ENCODE data around the gene MCF2L.

The MCF2L gene

DNA sequence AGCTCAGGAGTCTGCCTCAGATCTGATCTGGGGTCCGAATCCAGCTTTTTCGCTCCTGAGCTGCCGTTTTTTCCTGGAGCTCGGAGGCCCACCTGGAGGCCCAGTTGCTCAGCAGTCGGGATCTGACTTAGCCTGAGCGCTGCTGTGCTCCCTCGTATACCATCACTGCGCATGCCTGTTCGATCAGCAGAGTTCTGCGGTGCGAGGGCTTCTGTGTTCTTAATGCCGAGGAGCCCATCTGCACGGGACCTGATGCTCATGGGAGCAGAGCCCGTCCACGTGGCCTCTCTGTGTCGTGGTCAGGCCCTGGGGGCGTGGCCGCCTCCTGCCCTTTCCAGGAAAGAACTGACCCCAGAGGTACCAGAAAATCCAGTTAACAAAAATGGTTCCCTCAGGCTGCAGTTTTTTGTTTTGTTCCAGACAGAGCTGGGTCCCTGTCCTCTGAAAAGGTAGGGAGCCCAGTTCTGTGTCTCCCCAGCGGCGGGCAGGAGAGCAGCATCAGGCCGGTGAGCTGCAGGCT, 57.4 kb downstream of the MCF2L start:
- H2AK5ac ChIP-seq (ENCODE audit: low read depth, low read length), result peak overlapping the region; percentile 48
- H3K4me3 ChIP-seq (ENCODE audit: low read length in 2 of 2), result no peak overlapping the region
- no peak overlapping the region for H4K8ac ChIP-seq (ENCODE audit: low read depth, low read length)
- no peak overlapping the region for H4K91ac ChIP-seq (ENCODE audit: low read depth, low read length, poor library complexity)
- H3K4ac ChIP-seq (ENCODE audit: low read length), result no peak overlapping the region
- H3K18ac ChIP-seq (ENCODE audit: low read length), result peak overlapping the region; percentile 58
- no peak overlapping the region for H2AFZ ChIP-seq (ENCODE audit: low read length)
- peaks cover 0 to 2% of the 10 kb centered on the region in 2 donors for H3K9me3 ChIP-seq (replicated peaks in 1 of 2; ENCODE audit: control insufficient read depth in 2 of 2, insufficient read depth in 1 of 2, low read depth in 1 of 2, low read length in 2 of 2)
- no peak for DNase-seq (ENCODE audit: low spot score)
- H3K23ac ChIP-seq (ENCODE audit: low read depth, low read length, poor library complexity), result no peak overlapping the region
- no peaks in the 10 kb centered on the region for H3K27me3 ChIP-seq (ENCODE audit: control insufficient read depth in 3 of 3, insufficient read depth in 3 of 3, low read depth in 1 of 3, low read length in 3 of 3)
- no peaks in the 10 kb centered on the region for H3K79me1 ChIP-seq (ENCODE audit: low read depth, low read length)
- peak overlapping the region; percentile 10 for H3K14ac ChIP-seq (ENCODE audit: low read length)
- WGBS, 2 donors (ENCODE audit: extremely low coverage in 2 of 2, insufficient read length in 2 of 2, insufficient replicate concordance in 1 of 2), result no CpG with 5 or more reads among the region's 21 CpGs
- H2BK5ac ChIP-seq (ENCODE audit: low read length), result no peak overlapping the region
- H3K4me1 ChIP-seq (ENCODE audit: control insufficient read depth in 2 of 2, insufficient read depth in 1 of 2, low read depth in 1 of 2, low read length in 2 of 2), result peaks cover 25 to 27% of the 10 kb centered on the region in 2 donors
- no peak overlapping the region for H3K27ac ChIP-seq (replicated peaks; ENCODE audit: low read length)
- H3K9ac ChIP-seq (ENCODE audit: low read depth, low read length, poor library complexity), result no peak overlapping the region
- H2BK120ac ChIP-seq (ENCODE audit: low read depth, low read length), result peak overlapping the region; percentile 51
- H3K4me2 ChIP-seq (ENCODE audit: insufficient read depth, low read length, poor library complexity, severe bottlenecking), result no peak overlapping the region
- H2BK15ac ChIP-seq (ENCODE audit: low read length), result no peak overlapping the region
- peaks cover under 1 to 3% of the 10 kb centered on the region in 2 donors for H3K36me3 ChIP-seq (replicated peaks in 1 of 2; ENCODE audit: control insufficient read depth in 2 of 2, insufficient read depth in 2 of 2, low read length in 2 of 2)
- H2BK12ac ChIP-seq (ENCODE audit: low read length), result no peak overlapping the region

DNA sequence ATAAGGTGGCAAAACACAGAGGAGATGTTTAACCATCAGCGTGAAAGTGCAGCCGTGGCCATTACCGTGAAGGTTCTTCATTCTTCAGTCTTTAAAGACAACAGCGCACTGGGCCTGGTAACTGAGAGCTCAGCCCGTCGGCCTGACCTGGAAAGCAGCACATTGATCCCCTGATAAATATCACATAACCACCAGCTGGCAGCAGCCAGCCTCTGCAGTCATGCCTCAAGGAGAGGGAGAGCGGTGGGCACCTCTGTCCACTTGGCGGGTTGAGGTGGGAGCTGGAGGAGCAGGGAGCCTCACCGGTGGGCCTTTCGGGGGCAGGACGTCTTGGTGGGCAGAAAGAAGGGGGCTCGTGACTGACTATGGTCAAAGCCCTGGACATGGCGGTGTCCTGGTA, 58.1 kb downstream of the MCF2L start:
- WGBS, 2 donors (ENCODE audit: extremely low coverage in 2 of 2, insufficient read length in 2 of 2, insufficient replicate concordance in 1 of 2), result no CpG with 5 or more reads among the region's 13 CpGs
- Histone ChIP-seq H3K4me1 (ENCODE audit: control insufficient read depth in 2 of 2, insufficient read depth in 1 of 2, low read depth in 1 of 2, low read length in 2 of 2) (peaks cover 19 to 21% of the 10 kb centered on the region in 2 donors), H3K36me3 (replicated peaks in 1 of 2; ENCODE audit: control insufficient read depth in 2 of 2, insufficient read depth in 2 of 2, low read length in 2 of 2) (peaks cover 0 to 5% of the 10 kb centered on the region in 2 donors), H2AK5ac (ENCODE audit: low read depth, low read length) (peak overlapping the region; percentile 89), H3K23ac (ENCODE audit: low read depth, low read length, poor library complexity) (no peak overlapping the region), H3K9ac (ENCODE audit: low read depth, low read length, poor library complexity) (no peak overlapping the region), H2BK12ac (ENCODE audit: low read length) (peak overlapping the region; percentile 25), H3K4ac (ENCODE audit: low read length) (no peak overlapping the region), H2AFZ (ENCODE audit: low read length) (no peak overlapping the region), H2BK15ac (ENCODE audit: low read length) (peak overlapping the region; percentile 28), H3K4me2 (ENCODE audit: insufficient read depth, low read length, poor library complexity, severe bottlenecking) (no peak overlapping the region), H4K91ac (ENCODE audit: low read depth, low read length, poor library complexity) (no peak overlapping the region), H3K4me3 (ENCODE audit: low read length in 2 of 2) (no peak overlapping the region), H3K79me1 (ENCODE audit: low read depth, low read length) (no peaks in the 10 kb centered on the region), H2BK120ac (ENCODE audit: low read depth, low read length) (no peak overlapping the region), H2BK5ac (ENCODE audit: low read length) (peak overlapping the region; percentile 3), H4K8ac (ENCODE audit: low read depth, low read length) (no peak overlapping the region), H3K14ac (ENCODE audit: low read length) (no peak overlapping the region), H3K18ac (ENCODE audit: low read length) (peak overlapping the region; percentile 31), H3K9me3 (replicated peaks in 1 of 2; ENCODE audit: control insufficient read depth in 2 of 2, insufficient read depth in 1 of 2, low read depth in 1 of 2, low read length in 2 of 2) (peaks cover 0 to 5% of the 10 kb centered on the region in 2 donors), H3K27me3 (ENCODE audit: control insufficient read depth in 3 of 3, insufficient read depth in 3 of 3, low read depth in 1 of 3, low read length in 3 of 3) (no peaks in the 10 kb centered on the region), H3K27ac (replicated peaks; ENCODE audit: low read length) (no peak overlapping the region)
- DNase-seq (ENCODE audit: low spot score), result no peak

DNA sequence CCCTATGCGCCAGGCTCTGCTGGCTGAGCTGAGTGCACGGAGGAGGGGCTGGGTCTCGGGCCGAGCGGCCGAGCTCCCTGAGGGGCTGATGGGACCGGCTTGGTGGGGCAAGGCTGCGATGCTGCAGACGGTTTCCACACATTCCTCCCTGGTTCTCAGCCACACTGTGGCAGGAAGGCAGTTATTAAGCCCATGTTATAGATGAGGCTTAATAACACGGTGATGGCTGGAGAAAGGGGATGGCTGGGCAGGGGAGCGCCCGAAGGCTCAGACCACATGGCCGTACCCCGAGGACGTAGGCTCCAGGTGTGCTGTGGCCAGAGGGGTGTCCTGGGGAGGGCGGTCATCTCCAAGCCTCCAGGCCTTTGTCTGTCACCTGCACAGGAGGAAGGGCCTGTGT, 58.6 kb downstream of the MCF2L start:
- Histone ChIP-seq H3K4ac (ENCODE audit: low read length) (no peak overlapping the region), H4K91ac (ENCODE audit: low read depth, low read length, poor library complexity) (no peak overlapping the region), H2AFZ (ENCODE audit: low read length) (no peak overlapping the region), H3K14ac (ENCODE audit: low read length) (no peak overlapping the region), H3K27me3 (ENCODE audit: control insufficient read depth in 3 of 3, insufficient read depth in 3 of 3, low read depth in 1 of 3, low read length in 3 of 3) (no peaks in the 10 kb centered on the region), H3K4me2 (ENCODE audit: insufficient read depth, low read length, poor library complexity, severe bottlenecking) (no peak overlapping the region), H3K18ac (ENCODE audit: low read length) (peak overlapping the region; percentile 31), H3K36me3 (replicated peaks in 1 of 2; ENCODE audit: control insufficient read depth in 2 of 2, insufficient read depth in 2 of 2, low read length in 2 of 2) (peaks cover 0 to 5% of the 10 kb centered on the region in 2 donors), H2AK5ac (ENCODE audit: low read depth, low read length) (peak overlapping the region; percentile 89), H3K9ac (ENCODE audit: low read depth, low read length, poor library complexity) (no peak overlapping the region), H3K27ac (replicated peaks; ENCODE audit: low read length) (no peak overlapping the region), H3K9me3 (replicated peaks in 1 of 2; ENCODE audit: control insufficient read depth in 2 of 2, insufficient read depth in 1 of 2, low read depth in 1 of 2, low read length in 2 of 2) (peaks cover 0 to 5% of the 10 kb centered on the region in 2 donors), H3K4me1 (ENCODE audit: control insufficient read depth in 2 of 2, insufficient read depth in 1 of 2, low read depth in 1 of 2, low read length in 2 of 2) (peaks cover 16% of the 10 kb centered on the region in 2 donors), H2BK120ac (ENCODE audit: low read depth, low read length) (no peak overlapping the region), H3K4me3 (ENCODE audit: low read length in 2 of 2) (peak overlapping the region in 1 of 2 donors; percentile 46), H3K23ac (ENCODE audit: low read depth, low read length, poor library complexity) (no peak overlapping the region), H2BK5ac (ENCODE audit: low read length) (peak overlapping the region; percentile 3), H2BK12ac (ENCODE audit: low read length) (no peak overlapping the region), H2BK15ac (ENCODE audit: low read length) (peak overlapping the region; percentile 6), H3K79me1 (ENCODE audit: low read depth, low read length) (no peaks in the 10 kb centered on the region), H4K8ac (ENCODE audit: low read depth, low read length) (no peak overlapping the region)
- no CpG with 5 or more reads among the region's 16 CpGs for WGBS, 2 donors (ENCODE audit: extremely low coverage in 2 of 2, insufficient read length in 2 of 2, insufficient replicate concordance in 1 of 2)
- DNase-seq (ENCODE audit: low spot score), result no peak

GRCh38 chr13:113028336-113029060, 59.5 kb downstream of the MCF2L start:
- Histone ChIP-seq H2BK5ac (ENCODE audit: low read length) (no peak overlapping the region), H2AK5ac (ENCODE audit: low read depth, low read length) (peak overlapping the region; percentile 24), H2BK12ac (ENCODE audit: low read length) (peak overlapping the region; percentile 76), H3K79me1 (ENCODE audit: low read depth, low read length) (peaks cover 4% of the 10 kb centered on the region), H3K4me2 (ENCODE audit: insufficient read depth, low read length, poor library complexity, severe bottlenecking) (no peak overlapping the region), H3K14ac (ENCODE audit: low read length) (no peak overlapping the region), H3K9ac (ENCODE audit: low read depth, low read length, poor library complexity) (no peak overlapping the region), H3K36me3 (replicated peaks in 1 of 2; ENCODE audit: control insufficient read depth in 2 of 2, insufficient read depth in 2 of 2, low read length in 2 of 2) (peaks cover 0 to 5% of the 10 kb centered on the region in 2 donors), H4K8ac (ENCODE audit: low read depth, low read length) (no peak overlapping the region), H2AFZ (ENCODE audit: low read length) (no peak overlapping the region), H3K4me1 (ENCODE audit: control insufficient read depth in 2 of 2, insufficient read depth in 1 of 2, low read depth in 1 of 2, low read length in 2 of 2) (peaks cover 10 to 11% of the 10 kb centered on the region in 2 donors), H2BK15ac (ENCODE audit: low read length) (no peak overlapping the region), H2BK120ac (ENCODE audit: low read depth, low read length) (no peak overlapping the region), H4K91ac (ENCODE audit: low read depth, low read length, poor library complexity) (no peak overlapping the region), H3K4me3 (ENCODE audit: low read length in 2 of 2) (peak overlapping the region in 1 of 2 donors; percentile 51), H3K18ac (ENCODE audit: low read length) (no peak overlapping the region), H3K23ac (ENCODE audit: low read depth, low read length, poor library complexity) (peak overlapping the region; percentile 56), H3K27ac (replicated peaks; ENCODE audit: low read length) (no peak overlapping the region), H3K27me3 (ENCODE audit: control insufficient read depth in 3 of 3, insufficient read depth in 3 of 3, low read depth in 1 of 3, low read length in 3 of 3) (no peaks in the 10 kb centered on the region), H3K9me3 (replicated peaks in 1 of 2; ENCODE audit: control insufficient read depth in 2 of 2, insufficient read depth in 1 of 2, low read depth in 1 of 2, low read length in 2 of 2) (peaks cover 0 to 5% of the 10 kb centered on the region in 2 donors), H3K4ac (ENCODE audit: low read length) (no peak overlapping the region)
- DNase-seq (ENCODE audit: low spot score), result no peak
- WGBS, 2 donors (ENCODE audit: extremely low coverage in 2 of 2, insufficient read length in 2 of 2, insufficient replicate concordance in 1 of 2), result 100% methylated on average over 2 of the region's 16 CpGs; no CpG with 5 or more reads in 1 of the 2 donors

Data from neuronal stem cell (in vitro differentiated cells).